Measurements from ENCODE around the gene STAT5A.

DNA sequence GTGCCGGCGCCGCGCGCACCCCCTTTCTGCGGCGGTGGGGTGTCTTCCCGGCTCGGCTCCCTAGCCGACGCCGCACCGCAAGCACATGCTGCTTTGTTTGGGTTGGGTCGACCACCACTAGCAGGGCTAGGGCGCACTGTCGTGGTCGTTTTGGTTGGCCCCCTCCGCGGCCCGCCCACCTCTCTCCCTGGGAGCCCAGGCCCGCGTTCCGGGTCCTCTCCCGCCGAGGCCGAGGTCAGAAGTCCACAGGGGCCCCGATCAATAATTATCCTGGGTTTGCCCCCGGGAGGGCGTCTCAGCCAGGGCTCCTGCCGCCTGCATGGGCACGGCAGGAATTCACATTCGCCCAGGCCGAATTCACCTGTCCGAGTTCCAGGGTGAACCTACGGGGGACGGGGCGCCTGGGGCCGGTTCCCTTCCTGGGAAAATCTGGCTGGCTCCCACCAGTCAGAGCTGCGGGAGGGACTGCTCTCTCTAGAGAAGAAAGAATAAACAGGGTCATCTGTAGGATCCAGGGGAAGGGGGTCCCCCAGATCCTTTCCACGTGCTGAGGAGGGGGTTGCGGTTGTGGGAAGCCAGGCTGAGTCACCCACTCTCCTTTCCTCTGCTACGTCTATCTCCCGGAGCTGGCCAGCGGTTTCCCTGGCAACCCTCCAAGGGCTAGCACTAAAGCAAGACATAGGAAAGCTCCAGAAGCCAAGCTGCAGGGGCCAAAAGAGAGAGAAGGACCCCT, 11.5 kb upstream of the STAT5A start:
- no peak for TF ChIP-seq POLR2AphosphoS5 (IDR thresholded peaks at IDR 0.05; ENCODE audit: low read depth, low read length)
- TF ChIP-seq, protein P1, sequence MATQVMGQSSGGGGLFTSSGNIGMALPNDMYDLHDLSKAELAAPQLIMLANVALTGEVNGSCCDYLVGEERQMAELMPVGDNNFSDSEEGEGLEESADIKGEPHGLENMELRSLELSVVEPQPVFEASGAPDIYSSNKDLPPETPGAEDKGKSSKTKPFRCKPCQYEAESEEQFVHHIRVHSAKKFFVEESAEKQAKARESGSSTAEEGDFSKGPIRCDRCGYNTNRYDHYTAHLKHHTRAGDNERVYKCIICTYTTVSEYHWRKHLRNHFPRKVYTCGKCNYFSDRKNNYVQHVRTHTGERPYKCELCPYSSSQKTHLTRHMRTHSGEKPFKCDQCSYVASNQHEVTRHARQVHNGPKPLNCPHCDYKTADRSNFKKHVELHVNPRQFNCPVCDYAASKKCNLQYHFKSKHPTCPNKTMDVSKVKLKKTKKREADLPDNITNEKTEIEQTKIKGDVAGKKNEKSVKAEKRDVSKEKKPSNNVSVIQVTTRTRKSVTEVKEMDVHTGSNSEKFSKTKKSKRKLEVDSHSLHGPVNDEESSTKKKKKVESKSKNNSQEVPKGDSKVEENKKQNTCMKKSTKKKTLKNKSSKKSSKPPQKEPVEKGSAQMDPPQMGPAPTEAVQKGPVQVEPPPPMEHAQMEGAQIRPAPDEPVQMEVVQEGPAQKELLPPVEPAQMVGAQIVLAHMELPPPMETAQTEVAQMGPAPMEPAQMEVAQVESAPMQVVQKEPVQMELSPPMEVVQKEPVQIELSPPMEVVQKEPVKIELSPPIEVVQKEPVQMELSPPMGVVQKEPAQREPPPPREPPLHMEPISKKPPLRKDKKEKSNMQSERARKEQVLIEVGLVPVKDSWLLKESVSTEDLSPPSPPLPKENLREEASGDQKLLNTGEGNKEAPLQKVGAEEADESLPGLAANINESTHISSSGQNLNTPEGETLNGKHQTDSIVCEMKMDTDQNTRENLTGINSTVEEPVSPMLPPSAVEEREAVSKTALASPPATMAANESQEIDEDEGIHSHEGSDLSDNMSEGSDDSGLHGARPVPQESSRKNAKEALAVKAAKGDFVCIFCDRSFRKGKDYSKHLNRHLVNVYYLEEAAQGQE (IDR thresholded peaks at IDR 0.05; ENCODE audit: insufficient read depth in 1 of 2, low read depth in 2 of 2, low read length in 2 of 2) = peak; percentile 72 to 77
- no peak for TF ChIP-seq TAF1 (IDR thresholded peaks at IDR 0.05; ENCODE audit: borderline replicate concordance, insufficient read depth, low read length)
- TF ChIP-seq SIN3A (IDR thresholded peaks at IDR 0.05; ENCODE audit: borderline replicate concordance, insufficient read depth, low read length) = peak; percentile 45; the same call in 1 of the 2 replicates

Data from PFSK-1 (cell line).